Mucosa of descending colon (tissue), 3 donors: ENCODE data around the gene METRNL. TPM values are rescaled to one million over a fixed set of nuclear protein-coding genes. Genes with fewer than 3 reads are reported as not detected.
A peak's percentile ranks its signal among the peaks of the same experiment; 100 is the strongest.

ENCODE experiments used
- ATAC-seq: fragments of 200-7000 bp; cut with Tn5 transposase; one replicate; pipeline ENCODE4 v1.9.1; 2020; ENCODE audit warnings: mild to moderate bottlenecking, moderate library complexity
- DNase-seq, 3 donors: peaks; one replicate each; pipeline ENCODE4 v3.0.0-alpha.2; 2020
- H3K36me3 ChIP-seq: fragments of 200-600 bp; one replicate; pipeline ENCODE4 v1.8.0; 2021; ENCODE audit warnings: low read depth, mild to moderate bottlenecking
- H3K4me1 ChIP-seq: fragments of 200-600 bp; one replicate; pipeline ENCODE4 v1.8.0; 2021; ENCODE audit warnings: low read depth, mild to moderate bottlenecking
- H3K4me3 ChIP-seq: fragments of 200-600 bp; one replicate; pipeline ENCODE4 v1.8.0; 2021; ENCODE audit warnings: mild to moderate bottlenecking
- H3K9me3 ChIP-seq: fragments of 200-600 bp; one replicate; pipeline ENCODE4 v1.8.0; 2021; ENCODE audit warnings: mild to moderate bottlenecking
- CTCF ChIP-seq: fragments of 200-600 bp; IDR thresholded peaks from one replicate; pipeline ENCODE4 v1.8.0; 2022; ENCODE audit warnings: antibody characterized with exemption, mild to moderate bottlenecking
- intact Hi-C, 2 donors: fragments of 100-400 bp; cut with DNase I in 1 of 2; cut with micrococcal nuclease in 1 of 2; formaldehyde crosslinking; loops; one replicate each; pipeline versions ENCODE4 v1.11.0 to v1.11.1; 2022; cut with DNase I, micrococcal nuclease
- total RNA-seq, 3 donors: library from RNA; stranded (reverse); fragmentation: NEBNext Ultra II Directional in 2 of 3; extraction: Animal tissue kit (Norgen Biotek cat#: 25700) in 2 of 3; gene quantifications; one replicate each; pipeline versions ENCODE4 v1.2.1 to v1.2.4, GENCODE V29; 2021 to 2023
- donor health status: DM: no; HTN: no; CAD: no; lungs with moderate emphysema.
- donor health status: DM: no; HTN: no; CAD: no.
- donor health status: DM: no; HTN: yes; CAD: no.

The METRNL gene
- total RNA-seq, 3 donors from 2014 or later = 78.6 to 134 (median 116) TPM

GRCh38 chr17:83079766-83080578 lies 563 bp downstream of the METRNL start:
- intact Hi-C loops = no loop called here
- Histone ChIP-seq H3K4me1 (peaks cover 42% of the 10 kb centered on the region), H3K36me3 (no peaks in the 10 kb centered on the region), H3K9me3 (no peaks in the 10 kb centered on the region), H3K4me3 (peak overlapping the region; percentile 69)
- no peak for ATAC-seq
- TF ChIP-seq CTCF = no peak
- peak in 1 of 3 donors; percentile 64 for DNase-seq

GRCh38 chr17:83080579-83080857 lies 1.1 kb downstream of the METRNL start:
- H3K9me3 ChIP-seq = no peaks in the 10 kb centered on the region
- no peaks in the 10 kb centered on the region for H3K36me3 ChIP-seq
- ATAC-seq (peak; percentile 4), DNase-seq (no peak)
- H3K4me1 ChIP-seq = peaks cover 45% of the 10 kb centered on the region
- no peak for TF ChIP-seq CTCF
- H3K4me3 ChIP-seq = peak overlapping the region; percentile 69
- intact Hi-C loops = no loop called here

GRCh38 chr17:83080858-83081683 lies 1.7 kb downstream of the METRNL start:
- Histone ChIP-seq H3K36me3 (no peaks in the 10 kb centered on the region), H3K4me1 (peaks cover 45% of the 10 kb centered on the region), H3K9me3 (no peaks in the 10 kb centered on the region), H3K4me3 (peak overlapping the region; percentile 69)
- ATAC-seq (peak; percentile 37), DNase-seq (peak in 2 of 3 donors; percentile 51 to 76)
- intact Hi-C loops = no loop called here
- no peak for TF ChIP-seq CTCF

- intact Hi-C loops = no loop called here
- no peaks in the 10 kb centered on the region for H3K9me3 ChIP-seq
- no peak for TF ChIP-seq CTCF
- H3K36me3 ChIP-seq = no peaks in the 10 kb centered on the region
- peak; percentile 61 for ATAC-seq
- peaks cover 45% of the 10 kb centered on the region for H3K4me1 ChIP-seq
- H3K4me3 ChIP-seq = no peak overlapping the region
- DNase-seq = peak; percentile 88 to 89 (median 89)
Observed at GRCh38 chr17:83081684-83082201, 2.3 kb downstream of the METRNL start.

GRCh38 chr17:83082424-83082823 lies 3.0 kb downstream of the METRNL start:
- intact Hi-C loops = no loop called here
- Histone ChIP-seq H3K36me3 (no peaks in the 10 kb centered on the region), H3K4me1 (peaks cover 45% of the 10 kb centered on the region), H3K4me3 (no peak overlapping the region), H3K9me3 (no peaks in the 10 kb centered on the region)
- DNase-seq = no peak
- no peak for ATAC-seq
- no peak for TF ChIP-seq CTCF
